HG02943 (cell line): ENCODE measurements around the gene LILRB3.
"Not testable (repeated sequence)": the region's sequence is repeated elsewhere in the genome, so short reads cannot be mapped to it uniquely, and the experiment has no call there.

Source experiments
- ATAC-seq: cut with Tn5 transposase; IDR thresholded peaks from one replicate; pipeline ENCODE4 v1.9.1; 2021; ENCODE audit warnings: mild to moderate bottlenecking, low read depth, moderate library complexity; ENCODE audit not compliant: unreplicated experiment

LILRB3 gene

DNA sequence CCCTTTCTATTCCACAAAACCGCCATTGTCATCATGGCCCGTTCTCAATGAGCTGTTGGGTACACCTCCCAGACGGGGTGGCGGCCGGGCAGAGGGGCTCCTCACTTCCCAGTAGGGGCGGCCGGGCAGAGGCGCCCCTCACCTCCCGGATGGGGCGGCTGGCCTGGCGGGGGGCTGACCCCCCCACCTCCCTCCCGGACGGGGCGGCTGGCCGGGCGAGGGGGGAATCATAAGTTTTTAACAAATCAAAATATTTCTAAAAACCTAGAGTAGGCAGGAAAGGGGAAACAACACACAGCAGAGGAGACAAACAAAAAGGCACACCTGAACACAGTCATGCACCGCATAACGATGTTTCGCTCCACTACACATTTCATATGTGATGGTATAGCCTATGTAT lies 8.1 kb downstream of the LILRB3 start:
- ATAC-seq: not testable (repeated sequence)

DNA sequence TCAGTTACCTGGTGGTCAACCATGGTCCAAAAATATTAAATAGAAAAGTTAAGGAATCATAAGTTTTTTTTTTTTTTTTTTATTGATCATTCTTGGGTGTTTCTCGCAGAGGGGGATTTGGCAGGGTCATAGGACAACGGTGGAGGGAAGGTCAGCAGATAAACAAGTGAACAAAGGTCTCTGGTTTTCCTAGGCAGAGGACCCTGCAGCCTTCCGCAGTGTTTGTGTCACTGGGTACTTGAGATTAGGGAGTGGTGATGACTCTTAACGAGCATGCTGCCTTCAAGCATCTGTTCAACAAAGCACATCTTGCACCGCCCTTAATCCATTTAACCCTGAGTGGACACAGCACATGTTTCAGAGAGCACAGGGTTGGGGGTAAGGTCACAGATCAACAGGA lies 8.6 kb downstream of the LILRB3 start:
- not testable (repeated sequence) for ATAC-seq

DNA sequence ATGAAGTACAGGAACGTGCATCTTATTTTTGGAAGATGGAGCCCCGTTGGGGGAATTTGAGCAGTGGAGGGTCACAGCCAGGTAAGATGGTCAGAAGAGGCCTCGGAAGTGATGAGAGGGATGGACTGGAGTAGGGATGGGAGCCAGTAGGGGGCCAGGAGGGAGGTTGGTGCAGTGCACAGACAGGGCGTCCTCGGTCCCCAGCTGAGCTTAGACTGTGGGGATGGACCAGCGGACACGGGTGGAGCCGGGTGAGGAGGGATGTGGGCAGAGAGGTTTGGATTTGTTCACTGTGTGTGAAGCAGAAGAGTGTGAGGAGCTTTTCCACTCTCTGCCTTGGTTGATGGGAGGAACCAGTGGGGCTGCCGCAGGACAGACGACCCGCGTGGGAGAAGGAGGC lies 11.6 kb downstream of the LILRB3 start:
- no peak for ATAC-seq

DNA sequence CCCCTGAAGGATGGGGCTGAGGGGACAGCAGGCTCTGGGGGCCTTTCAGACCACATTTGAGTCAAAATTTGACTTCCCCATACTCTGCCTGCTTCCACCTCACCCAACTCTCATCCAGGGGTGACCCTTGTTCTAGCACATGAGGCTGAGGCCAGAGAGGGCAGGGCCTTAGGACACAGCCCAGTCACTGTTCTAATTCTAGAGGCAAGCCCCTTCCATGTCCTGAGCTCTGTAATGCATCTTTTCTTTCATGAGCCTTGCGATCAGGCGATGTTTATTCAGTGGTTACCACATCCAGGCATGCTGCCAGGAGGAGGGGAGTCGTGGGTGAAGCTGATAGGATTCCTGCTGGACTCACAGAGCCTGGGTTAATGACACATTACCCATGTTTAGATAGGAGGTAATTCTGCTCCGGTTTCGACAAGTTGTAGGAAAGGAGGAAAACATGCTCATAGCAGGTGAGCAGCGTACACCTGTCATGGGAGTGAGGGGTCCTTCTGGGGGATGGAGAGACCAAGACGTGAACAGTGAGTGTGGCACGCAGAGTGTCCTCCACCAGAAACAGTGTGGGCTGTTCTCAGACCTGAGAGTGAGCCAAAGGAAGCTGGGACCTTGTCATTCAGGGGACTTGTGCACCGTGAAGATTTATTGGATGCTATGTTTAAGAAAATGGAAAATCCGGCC lies 12.9 kb downstream of the LILRB3 start:
- no peak for ATAC-seq

DNA sequence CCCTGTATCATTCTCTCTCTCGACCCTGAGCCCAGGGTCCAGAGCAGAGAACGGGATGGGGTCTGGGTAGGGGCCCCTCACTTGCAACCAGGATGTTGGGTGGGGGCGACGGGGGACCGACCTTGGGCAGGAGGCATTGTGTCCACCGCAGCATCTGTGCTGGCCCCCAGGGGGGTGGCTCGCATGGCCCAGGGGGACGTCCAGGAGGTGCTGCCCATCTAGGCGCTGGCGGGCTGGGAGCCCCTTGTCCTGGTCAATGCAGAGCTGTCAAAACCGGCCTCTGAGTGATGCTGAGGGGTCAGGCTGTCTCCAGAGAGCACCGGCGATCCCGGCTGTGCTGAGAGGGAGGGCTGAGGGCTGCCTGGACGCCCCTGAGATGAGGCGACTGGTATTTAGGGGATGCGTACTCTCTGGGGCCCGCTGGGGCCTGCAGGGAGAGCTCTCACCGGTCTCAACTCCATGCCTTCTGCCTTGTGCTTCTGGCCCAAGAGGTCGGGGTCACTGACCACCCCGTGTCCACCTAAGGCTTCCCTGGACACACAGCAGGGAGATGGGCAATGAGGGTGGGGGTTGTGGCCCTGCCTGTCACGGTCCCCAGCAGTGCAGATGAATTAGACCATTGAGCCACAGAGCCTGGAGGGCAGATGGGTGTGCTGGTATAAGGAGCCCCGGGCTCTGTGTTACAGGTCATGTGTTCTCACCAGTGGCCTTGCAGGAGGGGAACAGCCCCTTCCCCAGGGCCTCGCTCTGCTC lies 13.6 kb downstream of the LILRB3 start:
- no peak for ATAC-seq

DNA sequence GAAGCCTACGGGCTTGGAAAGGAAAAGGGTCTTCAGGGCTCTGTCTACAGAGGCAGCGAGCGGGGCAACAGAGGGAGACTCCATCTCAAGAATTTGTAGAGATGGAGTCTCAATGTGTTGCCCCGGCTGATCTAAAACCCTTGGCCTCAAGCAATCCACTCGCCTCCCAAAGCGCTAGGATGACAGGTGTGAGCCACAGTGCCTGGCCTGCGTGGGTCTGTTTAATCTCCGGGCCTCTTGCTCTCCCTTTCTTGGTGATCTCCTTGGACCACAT lies 14.1 kb downstream of the LILRB3 start:
- ATAC-seq: no peak

DNA sequence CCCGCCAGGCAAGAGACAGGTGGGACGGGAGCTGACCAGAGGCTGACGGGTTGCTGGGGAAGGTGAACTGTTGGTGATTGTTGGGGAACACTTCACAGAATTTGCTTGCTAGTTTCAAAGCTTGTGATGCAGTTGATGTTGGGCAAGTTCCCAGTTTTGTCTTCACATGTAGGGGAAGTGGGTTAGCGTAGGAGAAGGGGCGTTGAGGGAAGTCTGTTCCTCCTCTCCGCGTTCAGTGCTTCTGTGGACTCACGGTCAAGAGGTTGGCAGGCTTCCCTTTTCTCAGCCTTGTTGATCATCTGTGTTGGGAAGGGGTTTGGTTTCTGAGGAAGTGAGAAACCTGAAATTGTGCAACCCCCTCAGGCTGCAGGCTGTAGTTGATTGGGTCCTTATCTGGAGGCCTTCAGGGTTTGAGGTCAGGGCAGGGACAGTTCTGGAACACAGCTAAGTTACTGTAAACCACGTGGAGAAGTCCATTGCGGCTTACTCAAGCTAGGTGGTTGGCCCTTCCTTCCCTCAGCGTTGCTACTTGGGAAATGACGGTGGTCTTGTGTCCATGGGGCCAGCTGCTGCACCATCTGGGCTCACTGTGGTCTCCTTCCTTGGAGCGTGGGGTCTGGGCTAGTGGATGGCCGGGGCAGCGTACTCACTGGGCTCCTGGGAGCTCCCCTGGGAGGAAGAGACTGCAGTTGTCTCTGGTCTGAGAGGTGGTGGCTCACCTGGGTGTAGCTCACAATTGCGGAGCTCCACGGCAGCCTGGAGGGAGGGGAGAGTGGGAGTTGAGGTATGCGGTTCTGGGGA lies 14.6 kb downstream of the LILRB3 start:
- ATAC-seq: no peak

DNA sequence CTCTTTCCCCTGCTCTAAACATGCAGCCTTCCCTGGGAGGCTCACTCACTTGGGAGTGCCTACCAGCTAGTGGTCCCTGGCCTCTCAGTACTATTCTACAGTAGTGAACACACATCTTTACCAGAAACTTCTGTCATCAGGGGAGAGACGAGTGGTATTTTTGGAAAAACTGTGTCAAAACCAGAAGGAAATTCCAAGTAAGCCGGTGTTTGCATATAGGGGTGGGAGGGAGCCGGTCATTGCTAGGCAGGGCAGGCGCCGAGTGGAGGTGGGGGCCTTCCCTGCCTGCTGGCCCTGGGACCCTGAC lies 15.2 kb downstream of the LILRB3 start:
- no peak for ATAC-seq

DNA sequence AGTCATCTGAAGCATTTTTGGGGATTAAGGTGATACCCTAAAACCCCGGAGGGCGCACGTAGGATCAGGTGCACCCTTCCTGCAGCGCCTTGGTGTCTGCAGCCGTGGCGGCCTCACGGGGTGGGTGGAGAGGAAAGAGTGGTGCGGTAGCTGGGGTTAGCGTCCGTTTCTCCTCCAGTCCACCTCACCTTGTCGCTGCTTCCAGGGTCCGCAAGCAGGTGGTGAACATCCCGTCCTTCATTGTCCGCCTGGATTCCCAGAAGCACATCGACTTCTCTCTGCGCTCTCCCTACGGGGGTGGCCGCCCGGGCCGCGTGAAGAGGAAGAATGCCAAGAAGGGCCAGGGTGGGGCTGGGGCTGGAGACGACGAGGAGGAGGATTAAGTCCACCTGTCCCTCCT lies 15.6 kb downstream of the LILRB3 start:
- not testable (repeated sequence) for ATAC-seq

DNA sequence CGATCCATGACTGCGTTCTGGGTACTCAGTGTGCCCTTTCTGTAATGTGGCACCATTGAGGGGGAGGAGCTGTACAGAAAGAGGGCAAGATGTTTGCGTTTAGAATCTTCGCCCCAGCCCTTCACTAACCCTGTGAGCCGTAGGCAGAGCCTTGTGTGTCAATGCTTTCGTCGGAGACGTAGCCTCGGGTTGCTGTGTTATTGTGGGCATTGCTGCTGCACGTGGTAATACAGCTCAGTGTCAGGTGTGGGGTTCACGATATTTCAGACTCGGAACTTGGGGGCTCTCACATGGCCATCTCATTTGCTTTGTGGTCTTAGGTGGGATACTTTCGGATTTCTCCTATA lies 16.0 kb downstream of the LILRB3 start:
- ATAC-seq: no peak

DNA sequence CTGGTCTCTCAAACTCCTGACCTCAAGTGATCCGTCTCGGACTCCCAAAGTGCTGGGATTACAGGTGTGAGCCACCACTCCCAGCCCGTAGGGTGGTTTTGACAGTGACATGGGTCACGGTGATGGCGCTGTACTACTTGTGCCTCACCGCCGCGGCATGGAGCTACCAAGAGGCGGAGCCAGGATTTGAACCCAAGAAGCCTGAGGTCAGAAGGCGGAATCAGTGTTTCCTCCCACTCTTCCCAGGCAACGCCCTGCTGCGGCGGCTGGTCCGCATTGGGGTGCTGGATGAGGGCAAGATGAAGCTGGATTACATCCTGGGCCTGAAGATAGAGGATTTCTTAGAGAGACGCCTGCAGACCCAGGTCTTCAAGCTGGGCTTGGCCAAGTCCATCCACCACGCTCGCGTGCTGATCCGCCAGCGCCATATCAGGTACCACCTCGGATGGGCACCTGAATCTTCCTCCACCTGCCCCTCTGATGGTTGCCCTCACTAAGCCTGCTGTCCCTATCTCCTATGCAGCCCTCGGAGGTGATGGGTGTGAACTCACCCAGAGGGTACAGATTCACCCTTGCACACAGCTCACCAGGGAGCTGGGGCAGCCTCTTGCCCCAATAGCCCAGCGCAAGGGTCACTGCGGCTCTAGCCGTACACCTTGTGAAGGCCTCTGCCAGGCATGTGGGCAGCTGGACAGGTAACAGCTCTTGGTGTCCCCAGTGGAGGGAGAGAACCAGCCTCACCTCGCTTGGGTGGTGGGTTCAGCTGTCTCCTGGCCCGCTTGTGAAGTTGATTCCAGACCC lies 16.6 kb downstream of the LILRB3 start:
- ATAC-seq: no peak

DNA sequence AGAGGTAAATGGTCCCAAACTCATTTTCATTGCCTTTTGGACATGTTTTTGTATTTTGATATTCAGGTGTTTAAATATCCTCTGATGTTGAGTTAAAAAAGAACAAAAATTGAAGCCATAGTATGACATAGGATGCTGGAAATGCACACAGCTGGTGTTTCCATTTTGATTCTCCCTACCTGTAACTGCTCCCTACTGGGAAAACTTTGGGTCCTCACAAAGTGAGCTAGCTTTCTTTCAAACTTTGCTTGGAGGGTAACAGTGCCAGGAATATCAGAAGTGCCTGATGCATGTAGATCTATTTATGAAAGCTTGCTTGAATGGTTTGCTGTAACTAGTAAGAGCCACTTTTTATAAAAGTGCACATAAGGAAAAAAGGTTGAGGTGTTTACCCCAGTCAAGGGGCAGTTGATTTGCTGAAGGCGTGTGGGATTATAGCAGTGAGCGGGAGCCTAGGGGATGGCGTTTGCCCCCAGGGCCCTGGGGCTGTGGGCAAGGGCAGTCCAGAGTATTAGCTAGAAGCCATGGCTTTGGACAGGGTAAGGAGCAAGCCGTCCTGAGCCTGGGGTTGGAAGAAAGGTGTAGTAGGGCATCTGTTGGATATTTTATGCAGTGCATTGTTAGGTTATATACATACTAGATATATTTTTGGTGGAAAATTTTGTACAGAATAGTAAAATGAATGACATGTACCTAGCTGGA lies 17.9 kb downstream of the LILRB3 start:
- ATAC-seq: no peak

DNA sequence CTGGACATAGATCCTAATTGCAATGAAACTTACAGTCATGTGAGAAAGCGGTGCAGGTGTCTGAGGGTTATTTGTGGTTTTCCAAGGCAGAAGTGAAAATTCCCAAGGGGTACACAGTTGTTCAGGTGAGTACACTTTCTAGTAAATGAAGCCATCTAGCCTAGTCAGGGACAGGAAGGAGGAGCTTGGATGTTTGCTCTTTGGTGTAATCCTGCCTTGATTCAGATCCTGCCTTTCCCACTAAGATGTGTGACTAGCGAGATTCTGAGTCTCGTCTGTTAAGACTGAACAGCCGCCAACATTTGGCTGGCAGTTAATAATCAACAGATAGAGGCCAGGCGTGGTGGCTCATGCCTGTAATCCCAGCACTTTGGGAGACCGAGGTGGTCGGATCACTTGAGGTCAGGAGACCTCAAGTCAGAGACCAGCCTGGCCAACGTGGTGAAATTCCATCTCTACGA lies 19.6 kb downstream of the LILRB3 start:
- no peak for ATAC-seq

DNA sequence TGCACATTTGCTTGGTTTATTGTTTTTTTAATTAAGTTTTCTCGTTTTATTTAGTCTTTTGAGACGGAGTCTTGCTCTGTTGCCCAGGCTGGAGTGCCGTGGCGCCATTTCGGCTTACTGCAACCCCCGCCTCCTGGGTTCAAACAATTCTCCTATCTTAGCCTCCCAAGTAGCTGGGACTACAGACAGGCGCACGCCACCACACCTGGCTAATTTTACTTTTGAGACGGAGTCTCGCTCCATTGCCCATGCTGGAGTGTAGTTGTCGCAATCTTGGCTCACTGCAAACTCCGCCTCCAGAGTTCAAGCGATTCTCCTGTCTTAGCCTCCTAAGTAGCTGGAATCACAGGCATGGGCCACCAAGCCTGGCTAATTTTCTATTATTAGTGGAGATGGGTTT lies 20.8 kb downstream of the LILRB3 start:
- no peak for ATAC-seq

DNA sequence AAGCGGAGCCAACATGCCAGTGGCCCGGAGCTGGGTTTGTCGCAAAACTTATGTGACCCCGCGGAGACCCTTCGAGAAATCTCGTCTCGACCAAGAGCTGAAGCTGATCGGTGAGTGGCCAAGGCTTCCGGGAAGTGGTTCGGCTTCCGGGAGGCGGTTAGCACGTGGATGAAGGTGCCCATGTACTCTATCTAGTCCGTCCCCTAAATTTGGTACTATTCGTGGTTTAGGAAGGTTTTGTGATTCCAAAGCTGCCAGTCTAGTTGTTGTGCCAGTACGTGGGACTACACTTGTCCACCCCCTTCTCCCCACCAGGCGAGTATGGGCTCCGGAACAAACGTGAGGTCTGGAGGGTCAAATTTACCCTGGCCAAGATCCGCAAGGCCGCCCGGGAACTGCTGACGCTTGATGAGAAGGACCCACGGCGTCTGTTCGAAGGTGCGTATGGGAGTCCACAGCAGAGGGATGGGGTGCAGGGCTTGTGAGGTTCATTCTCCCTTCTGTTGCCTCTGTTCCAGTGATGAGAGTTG lies 21.6 kb downstream of the LILRB3 start:
- no peak for ATAC-seq

DNA sequence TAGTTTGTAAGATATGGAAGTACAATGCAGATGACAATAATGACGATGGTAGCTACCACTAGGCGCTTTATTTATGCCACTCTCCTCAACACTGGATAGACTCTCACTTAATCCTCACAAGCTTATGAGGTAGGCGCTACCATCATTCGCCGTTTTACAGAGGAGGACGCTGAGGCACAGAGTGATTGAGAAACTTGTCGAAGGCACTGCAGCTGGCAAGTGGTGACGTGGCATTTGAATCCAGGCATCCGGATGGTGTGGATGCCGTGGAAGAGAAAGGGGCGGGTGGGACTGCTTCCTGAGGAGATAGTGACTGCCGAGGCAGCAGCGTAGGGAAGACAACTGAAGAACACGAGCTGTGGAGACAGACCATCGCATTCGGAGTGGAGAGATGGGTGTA lies 23.4 kb downstream of the LILRB3 start:
- no peak for ATAC-seq

DNA sequence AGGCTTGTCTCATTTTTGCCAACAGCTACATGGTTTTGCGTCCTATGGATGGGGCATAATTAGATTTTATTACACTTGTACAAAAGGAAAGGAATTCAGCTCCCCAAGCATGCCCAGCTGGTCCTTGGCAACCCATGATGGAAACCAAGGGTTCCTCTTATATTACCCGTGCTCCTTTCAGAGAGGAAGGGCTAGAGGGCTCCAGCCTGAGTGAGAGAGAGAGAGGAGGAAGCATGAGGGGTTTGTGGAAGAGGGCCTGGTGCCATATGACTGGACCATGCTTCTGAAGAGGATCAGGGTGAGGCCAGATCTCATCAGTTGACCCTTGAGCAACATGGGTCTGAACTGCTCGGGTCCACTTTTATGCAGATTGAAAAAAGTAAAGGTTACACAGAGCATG lies 25.7 kb downstream of the LILRB3 start:
- no peak for ATAC-seq

DNA sequence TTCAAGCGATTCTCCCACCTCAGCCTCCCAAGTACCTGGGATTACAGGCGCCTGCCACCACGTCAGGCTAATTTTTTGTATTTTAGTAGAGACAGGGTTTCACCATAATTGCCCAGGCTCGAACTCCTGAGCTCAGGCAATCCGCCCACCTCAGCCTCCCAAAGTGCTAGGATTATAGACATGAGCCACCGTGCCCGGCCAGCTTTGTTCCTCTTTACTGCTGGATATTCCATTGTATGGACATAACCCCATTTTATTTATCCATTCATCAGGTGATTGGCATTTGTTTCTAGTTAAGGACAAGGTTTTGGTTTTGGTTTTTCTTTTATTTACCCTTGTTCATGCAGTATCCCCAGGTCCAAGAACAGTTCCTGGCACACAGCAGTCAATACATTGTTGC lies 26.3 kb downstream of the LILRB3 start:
- ATAC-seq: no peak

DNA sequence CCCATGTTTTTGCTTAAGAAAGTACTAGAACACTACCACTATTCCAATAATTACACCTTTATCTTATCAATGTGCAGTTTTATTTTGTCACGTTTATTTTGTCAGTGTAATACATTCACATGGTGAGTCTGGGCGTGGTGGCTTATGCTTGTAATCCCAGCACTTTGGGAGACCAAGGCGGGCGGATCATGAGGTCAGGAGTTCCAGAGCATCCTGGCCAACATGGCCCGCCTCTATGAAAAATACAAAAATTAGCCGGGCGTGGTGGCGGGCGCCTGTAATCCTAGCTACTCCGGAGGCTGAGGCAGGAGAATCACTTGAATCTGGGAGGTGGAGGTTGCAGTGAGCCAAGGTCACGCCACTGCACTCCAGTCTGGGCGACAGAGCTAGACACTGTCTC lies 28.3 kb downstream of the LILRB3 start:
- not testable (repeated sequence) for ATAC-seq

DNA sequence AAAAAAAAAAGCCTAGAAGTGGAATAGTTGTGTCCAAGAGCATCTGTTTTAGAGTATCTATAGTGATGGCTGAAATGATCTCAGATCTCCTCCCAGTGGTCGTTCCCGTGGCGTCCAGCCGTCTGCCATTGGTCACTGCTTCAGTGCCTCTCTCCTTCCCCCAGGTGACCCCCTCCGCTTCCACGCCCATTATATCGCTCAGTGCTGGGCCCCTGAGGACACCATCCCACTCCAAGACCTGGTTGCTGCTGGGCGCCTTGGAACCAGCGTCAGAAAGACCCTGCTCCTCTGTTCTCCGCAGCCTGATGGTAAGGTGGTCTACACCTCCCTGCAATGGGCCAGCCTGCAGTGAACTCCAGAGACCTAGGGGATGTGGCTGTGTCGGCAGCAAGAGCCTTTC lies 29.8 kb downstream of the LILRB3 start:
- no peak for ATAC-seq
